ENCODE measurements around the gene NOSTRIN.

DNA sequence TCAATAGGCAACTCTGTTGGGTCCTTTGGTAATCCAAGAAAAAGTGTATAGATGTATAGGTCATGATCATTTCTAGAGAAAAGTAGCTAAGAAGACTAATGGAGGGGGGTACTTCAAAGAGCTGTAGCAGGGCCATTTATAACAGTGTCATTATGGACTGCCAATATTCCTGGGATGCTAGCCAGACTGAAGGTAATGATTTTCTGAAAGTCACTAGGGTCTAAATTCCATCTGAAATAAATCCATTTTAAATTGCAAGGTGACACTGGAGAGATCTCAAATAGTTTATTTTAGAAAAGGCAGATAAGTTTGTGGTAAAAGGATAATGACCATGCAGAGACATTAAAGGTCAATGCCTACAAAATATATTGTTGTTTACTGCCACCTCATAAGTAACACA, 92.3 kb downstream of the NOSTRIN start:
- TF ChIP-seq EP300 (IDR thresholded peaks at IDR 0.05): no peak
- TF ChIP-seq, protein P1, sequence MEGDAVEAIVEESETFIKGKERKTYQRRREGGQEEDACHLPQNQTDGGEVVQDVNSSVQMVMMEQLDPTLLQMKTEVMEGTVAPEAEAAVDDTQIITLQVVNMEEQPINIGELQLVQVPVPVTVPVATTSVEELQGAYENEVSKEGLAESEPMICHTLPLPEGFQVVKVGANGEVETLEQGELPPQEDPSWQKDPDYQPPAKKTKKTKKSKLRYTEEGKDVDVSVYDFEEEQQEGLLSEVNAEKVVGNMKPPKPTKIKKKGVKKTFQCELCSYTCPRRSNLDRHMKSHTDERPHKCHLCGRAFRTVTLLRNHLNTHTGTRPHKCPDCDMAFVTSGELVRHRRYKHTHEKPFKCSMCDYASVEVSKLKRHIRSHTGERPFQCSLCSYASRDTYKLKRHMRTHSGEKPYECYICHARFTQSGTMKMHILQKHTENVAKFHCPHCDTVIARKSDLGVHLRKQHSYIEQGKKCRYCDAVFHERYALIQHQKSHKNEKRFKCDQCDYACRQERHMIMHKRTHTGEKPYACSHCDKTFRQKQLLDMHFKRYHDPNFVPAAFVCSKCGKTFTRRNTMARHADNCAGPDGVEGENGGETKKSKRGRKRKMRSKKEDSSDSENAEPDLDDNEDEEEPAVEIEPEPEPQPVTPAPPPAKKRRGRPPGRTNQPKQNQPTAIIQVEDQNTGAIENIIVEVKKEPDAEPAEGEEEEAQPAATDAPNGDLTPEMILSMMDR (IDR thresholded peaks at IDR 0.05): no peak

All from ovary (tissue), 3 donors.